Activated CD4-positive, alpha-beta T cell treated with anti-CD3 and anti-CD28 coated beads, Interleukin-2, amount 50 U/mL, for 24 hours (primary cell): ENCODE data around the gene MGST2.
"Not testable (repeated sequence)": the region's sequence is repeated elsewhere in the genome, so short reads cannot be mapped to it uniquely, and the experiment has no call there.

Experiments
- DNase-seq, 2 donors: peaks; one replicate each; pipeline ENCODE4 v3.0.0-alpha.2; 2020; ENCODE audit warnings: low read depth in 1 of 2, low spot score in 1 of 2

The MGST2 gene

GRCh38 chr4:139669335-139669734, 3.7 kb downstream of the MGST2 start:
- no peak for DNase-seq

GRCh38 chr4:139669890-139670289, 4.3 kb downstream of the MGST2 start:
- no peak for DNase-seq

- DNase-seq, result no peak
Observed at GRCh38 chr4:139670775-139671174, 5.2 kb downstream of the MGST2 start.

- DNase-seq, result no peak
Observed at GRCh38 chr4:139672215-139672614, 6.6 kb downstream of the MGST2 start.

DNA sequence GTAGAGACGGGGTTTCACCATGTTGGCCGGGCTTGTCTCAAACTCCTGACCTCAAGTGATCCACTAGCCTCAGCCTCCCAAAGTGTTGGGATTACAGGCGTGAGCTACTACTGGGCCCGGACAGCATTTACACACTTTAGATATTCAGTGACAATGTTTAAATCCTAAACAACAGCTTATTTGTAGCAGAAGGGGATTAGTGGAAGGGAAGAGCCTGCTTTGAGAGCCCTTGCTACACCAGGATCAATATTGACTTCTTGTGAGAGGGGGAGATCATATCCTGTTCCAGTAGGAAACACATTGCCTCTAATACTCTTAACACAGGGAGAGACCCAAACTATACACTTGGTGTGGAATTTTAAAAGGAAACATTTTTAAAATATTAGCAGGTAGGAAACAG, 7.1 kb downstream of the MGST2 start:
- no peak for DNase-seq

DNA sequence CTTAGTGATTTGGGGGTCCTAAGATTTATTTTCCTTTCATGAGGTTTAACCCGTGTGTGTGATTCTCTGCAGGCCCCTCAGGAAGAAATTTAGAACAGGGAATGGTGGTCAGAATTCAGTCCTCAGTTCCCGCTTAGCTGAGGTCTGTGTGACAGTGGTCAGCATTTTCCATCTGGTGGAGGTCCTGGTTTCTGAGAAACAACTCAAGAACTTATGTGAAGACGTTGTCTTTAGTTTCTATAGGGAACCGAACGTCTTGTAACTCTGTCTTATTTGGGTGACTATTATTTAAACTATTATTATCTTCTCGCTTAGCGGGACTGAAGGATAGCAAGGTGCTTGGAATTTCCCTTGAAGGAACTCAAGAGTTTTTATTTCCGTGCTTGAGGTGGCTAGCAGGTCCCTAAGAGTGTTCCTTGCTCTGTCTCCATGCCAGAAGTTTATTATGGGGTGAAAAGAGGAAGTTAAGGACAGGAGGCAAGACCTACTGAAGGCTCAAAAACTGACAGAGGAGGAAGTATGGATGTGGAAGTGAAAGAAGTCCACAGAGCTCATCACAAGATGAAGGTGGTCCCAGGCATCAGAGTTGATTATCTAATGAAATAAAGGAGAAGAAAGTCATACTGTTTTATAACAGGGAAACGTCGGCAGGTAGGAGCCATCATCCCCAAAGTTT, 9.4 kb downstream of the MGST2 start:
- DNase-seq, result no peak

DNA sequence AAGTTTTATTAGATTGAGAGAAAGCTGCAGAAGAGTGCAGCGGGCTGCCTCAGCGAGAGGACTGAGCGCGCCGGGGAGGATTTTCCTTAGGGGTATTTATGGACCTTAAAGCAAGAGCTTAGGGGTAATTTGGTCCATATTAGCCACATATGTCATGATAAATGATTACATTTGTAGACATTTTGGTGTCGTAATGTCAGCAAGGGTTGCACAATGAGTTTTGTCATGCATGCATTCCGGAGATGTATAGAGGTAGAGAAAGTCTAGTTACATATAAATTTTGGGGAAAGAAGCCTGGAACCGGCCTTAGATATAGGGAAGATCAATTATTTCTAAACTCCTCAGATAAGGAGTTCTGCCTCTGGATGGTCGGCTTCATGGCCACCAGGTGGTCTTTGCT, 10.0 kb downstream of the MGST2 start:
- DNase-seq, result no peak

- DNase-seq, result no peak
Observed at GRCh38 chr4:139676365-139676764, 10.7 kb downstream of the MGST2 start.

DNA sequence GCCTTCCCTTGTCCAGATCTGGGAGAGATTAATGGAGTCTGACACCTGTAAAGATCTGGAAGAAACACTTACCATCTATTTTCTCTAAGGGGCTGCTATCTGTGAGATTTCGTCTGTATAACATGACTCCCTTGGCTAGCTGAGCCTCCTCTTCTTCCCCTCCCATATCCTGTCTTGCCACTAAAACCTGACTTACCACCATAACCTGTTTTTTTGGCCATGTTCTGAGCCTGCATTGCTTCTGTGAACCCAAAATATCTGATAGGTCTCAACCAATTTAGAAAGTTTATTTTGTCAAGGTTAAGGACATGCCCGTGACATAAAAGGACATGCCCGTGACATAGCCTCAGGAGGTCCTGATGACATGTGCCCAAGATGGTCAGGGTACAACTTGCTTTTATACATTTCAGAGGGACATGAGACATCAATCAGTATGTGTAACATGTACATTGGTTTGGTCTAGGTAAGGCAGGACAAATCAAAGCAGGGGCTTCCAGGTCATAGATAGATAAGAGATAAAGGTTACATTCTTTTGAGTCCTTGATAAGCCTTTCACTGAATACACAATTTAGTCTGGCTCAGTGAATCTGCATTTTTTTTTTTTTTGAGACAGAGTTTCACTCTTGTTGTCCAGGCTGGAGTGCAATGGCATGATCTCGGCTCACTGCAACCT, 11.4 kb downstream of the MGST2 start:
- no peak for DNase-seq

DNA sequence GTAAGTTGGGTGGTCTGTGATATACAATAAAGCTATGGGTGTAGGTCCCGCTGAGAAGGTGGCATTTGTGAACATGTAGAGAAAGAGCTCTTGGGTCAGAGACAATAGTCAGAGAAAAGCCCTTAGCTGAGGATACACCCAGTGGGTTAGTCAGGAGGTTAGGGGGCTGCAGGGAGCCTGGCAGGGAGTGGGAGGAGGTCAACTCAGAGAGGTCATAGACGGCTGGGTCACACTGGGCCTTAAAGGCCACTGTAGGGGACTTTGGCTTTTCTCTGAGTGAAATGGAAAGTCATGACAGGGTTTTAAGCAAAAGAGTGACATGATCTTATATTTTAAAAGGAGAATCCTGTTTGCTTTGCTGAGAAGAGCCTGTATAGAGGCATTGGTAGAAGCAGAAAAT, 16.7 kb downstream of the MGST2 start:
- no peak for DNase-seq

- no peak for DNase-seq
Observed at GRCh38 chr4:139682741-139683151, 17.1 kb downstream of the MGST2 start.

GRCh38 chr4:139684351-139684750, 18.7 kb downstream of the MGST2 start:
- DNase-seq, result no peak

- DNase-seq, result no peak
Observed at GRCh38 chr4:139685180-139685579, 19.6 kb downstream of the MGST2 start.

DNA sequence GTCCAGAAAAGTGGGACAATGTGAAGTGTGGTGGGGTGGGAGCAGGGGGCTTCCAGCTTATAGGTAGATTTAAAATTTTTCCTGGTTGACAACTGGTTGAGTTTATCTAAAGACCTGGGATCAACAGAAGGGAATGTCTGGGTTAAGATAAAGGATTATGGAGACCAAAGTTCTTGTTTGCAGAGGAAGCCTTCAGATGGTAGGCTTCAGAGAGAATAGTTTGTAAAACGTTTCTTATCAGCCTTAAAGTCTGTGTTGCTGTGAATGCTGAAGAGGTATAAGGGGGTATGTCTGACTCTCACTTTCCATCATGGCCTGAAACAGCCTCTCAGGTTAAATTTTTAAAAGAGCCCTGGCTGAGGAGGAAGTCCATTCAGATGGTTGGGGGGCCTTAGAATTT, 20.5 kb downstream of the MGST2 start:
- DNase-seq, result no peak

GRCh38 chr4:139686988-139687387, 21.4 kb downstream of the MGST2 start:
- no peak for DNase-seq

- DNase-seq, result no peak
Observed at GRCh38 chr4:139689093-139689722, 23.6 kb downstream of the MGST2 start.

DNA sequence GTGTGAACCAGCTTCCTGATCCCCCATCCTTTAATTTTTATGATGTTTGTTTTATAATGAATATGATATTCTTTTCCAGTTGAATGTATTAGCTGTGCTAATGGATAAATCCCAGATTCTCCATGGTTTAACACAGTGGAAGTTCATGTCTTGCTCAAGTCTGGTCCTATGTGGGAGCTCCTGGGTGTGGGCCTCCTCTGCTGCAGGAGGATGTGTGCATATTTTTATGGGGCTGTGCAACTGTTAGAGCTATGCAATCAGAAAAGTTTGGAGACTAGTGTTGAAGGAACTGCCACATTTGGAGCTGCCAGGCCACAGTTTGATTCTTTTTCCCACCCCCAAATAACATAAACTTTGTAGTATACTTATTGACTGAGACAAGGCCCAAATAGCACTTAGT, 24.8 kb downstream of the MGST2 start:
- no peak for DNase-seq

- DNase-seq, result no peak
Observed at GRCh38 chr4:139692309-139693012, 26.8 kb downstream of the MGST2 start.

- no peak for DNase-seq
Observed at GRCh38 chr4:139694522-139695107, 29.0 kb downstream of the MGST2 start.

DNA sequence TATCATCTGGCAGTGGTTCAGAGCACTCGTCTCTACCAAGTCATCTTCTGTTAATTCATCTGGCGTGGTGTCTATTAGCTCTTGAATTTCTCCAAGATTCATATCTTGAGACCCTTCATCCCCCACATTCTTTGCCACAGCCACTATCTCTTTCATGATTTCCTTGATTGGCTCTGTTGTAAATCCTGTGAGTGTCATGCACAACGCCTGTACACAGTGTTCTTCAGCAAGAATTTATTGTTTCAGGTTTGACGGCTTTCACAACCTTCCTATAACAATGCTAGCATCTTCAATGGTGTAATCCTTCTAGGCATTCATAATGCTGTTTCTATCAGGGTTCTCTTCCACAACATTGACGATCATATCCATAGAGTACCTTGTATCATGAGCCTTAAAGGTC, 30.9 kb downstream of the MGST2 start:
- no peak for DNase-seq

DNA sequence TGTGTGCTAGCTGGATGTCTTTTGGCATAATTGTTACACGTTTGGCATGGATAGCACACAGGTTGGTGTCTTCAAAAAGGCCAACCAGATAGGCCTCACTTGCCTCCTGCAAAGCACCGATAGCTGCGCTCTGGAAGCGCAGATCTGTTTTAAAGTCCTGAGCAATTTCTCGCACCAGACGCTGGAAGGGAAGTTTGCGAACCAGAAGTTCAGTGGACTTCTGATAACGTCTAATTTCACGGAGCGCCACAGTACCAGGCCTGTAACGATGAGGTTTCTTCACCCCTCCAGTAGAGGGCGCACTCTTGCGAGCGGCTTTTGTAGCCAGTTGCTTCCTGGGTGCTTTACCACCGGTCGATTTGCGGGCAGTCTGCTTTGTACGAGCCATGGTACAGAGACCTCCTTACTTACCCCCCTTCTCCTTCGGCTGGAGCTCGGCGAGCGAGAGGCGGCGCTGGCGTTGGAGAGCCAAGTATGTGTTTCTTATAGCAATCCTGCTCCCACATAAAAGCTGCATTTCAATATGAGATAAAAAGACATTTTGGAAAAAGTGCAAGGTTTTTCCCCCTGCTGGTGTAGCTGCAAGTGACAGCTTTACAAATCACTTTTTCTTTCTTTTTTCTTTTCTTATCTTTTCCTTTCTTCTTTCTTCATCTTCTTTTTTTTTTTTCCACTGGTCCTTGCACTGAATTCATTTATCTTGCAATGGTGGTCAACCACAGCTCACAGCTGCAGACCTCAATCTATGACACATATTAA, 32.7 kb downstream of the MGST2 start:
- DNase-seq, result not testable (repeated sequence)
